GM18505 (cell line): Measurements from ENCODE around the gene ENOX1.
"Not testable (repeated sequence)": the region's sequence is repeated elsewhere in the genome, so short reads cannot be mapped to it uniquely, and the experiment has no call there.

Source experiments
- ATAC-seq: cut with Tn5 transposase; IDR thresholded peaks from one replicate; pipeline ENCODE4 v1.9.1; 2021; ENCODE audit not compliant: unreplicated experiment
- POLR2A ChIP-seq: IDR thresholded peaks from 4 replicates; pipeline ENCODE4 v1.6.1; 2011; ENCODE audit warnings: borderline replicate concordance; ENCODE audit not compliant: insufficient read depth, insufficient read length; ENCODE audit errors: extremely low read depth

ENOX1 gene

DNA sequence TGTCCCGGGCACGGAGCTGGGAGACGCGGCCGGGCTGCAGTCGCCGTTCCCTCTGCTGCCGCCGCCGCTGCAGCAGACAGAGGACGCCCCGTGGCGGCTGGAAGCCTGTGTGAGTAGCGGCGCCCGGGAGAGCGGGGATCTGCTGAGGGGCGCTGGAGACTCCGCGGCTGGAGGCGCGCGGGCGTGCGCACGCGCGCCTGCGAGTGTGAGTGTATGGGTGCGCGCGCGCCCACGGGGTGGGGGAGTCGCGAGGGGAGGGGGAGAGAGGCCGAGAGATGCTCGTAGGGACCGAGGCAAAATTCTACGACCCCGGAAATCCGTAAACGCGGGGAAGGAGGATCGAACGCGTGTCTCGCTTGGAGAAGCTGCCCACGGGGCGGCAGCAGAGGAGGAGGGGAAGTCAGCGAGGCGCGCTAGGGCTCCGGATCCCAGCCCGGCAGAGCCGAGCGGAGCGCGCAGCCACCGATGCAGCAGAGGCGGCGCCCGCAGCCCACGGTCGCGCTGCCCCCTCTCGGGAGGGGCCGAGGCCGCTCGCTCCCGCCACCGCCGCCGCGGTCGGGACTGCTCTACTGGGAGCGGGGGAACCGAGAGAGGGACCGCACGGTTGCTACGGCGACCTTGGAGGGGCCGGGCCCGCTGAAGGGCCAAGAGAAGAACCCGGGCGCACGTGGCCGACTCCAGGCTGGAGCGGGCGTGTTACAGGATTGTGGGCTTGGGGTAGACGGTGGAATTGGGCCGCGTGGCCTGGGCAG is at the start of gene ENOX1:
ENOX1 (minus strand) TSS at position 207 of the 752 bp plus-strand sequence.
- ATAC-seq = no peak
- TF ChIP-seq POLR2A = no peak

DNA sequence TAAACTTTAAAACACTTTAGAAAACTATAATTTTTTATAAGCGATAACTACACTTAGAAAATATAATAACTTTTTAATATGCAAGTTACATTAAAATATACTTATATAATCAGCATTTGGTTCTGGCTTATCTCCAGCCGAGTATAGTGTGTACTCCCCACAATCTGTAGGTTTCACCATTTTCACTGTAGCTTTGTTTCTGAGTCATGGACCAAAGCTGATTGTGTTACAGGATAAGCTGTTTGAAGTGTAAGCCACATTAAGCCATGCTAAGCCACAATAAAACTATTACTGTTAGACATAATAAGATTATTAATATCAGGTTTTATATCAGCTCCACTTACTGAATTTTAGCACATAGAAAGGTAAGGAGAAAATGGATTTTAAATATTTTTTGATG is 48.9 kb upstream of the ENOX1 start:
- TF ChIP-seq POLR2A = no peak
- ATAC-seq = no peak

DNA sequence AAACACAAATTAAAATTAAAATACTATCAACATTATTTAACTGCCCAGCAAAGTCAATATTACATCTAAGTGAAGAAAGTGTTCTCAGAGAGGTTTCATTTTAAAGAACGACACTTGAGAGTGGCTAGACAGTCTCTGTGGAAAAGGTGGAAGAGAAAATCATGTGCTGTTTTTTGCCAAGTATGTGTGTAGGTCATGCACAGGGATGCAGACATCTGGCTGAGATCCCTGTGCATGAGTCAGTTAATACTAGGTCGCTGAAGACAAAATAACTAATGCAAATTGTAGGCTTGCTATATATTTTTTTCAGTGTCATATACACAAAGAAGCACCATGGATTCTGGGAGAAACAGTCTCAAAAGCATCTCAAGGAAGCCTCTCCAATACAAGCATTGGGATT is 44.3 kb upstream of the ENOX1 start:
- TF ChIP-seq POLR2A = no peak
- ATAC-seq = no peak

DNA sequence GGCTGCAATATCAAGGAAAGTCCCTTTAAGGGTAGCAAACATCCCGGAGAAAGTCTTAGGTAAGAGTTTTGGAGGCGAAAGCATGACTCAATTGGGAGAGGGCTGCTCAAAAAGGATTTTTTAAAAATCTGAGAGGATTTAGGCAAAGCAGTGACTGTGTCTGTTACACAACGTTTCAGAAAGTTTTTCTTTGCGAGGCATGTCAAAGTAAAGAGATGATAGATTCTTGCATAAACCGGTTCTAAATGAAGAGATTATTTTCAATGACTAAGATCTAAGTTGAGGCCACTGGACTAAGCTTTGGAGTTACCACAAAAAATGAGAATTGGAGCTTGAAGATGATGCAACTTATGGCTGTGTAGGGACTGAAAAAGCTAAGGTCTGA is 43.7 kb upstream of the ENOX1 start:
- no peak for ATAC-seq
- TF ChIP-seq POLR2A = no peak

DNA sequence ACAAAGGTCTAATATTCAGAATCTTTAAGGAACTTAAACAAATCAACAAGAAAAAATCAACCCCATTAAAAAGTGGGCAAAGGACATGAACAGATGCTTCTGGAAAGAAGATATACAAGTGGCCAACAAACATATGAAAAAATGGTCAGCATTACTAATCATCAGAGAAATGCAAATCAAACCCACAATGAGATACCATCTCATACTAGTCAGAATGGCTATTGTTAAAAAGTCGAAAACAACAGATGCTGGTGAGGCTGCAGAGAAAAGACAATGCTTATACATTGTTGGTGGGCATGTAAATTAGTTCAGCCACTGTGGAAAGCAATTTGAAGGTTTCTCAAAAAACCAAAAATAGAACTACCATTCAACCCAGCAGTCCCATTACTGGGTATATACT is 37.9 kb upstream of the ENOX1 start:
- ATAC-seq = not testable (repeated sequence)

DNA sequence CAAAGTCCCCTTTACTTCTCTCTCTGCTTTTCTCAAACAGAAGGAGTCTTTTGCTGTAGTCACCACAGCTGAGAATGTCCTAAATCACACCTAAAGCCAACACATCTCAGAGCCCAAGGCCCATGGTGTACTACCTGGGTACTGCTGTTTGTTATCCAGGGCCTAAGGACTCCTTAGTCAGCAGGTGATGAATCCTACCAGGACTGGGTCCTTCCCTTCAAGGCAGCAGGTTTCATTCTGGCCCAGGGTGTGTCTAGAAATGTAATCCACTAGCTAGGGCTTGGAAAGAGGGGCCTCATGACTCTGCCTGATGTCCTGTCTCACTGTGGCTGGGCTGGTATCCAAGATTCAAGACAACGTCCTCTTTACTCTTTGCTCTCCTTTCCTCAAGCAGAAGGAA is 36.2 kb upstream of the ENOX1 start:
- ATAC-seq = no peak
- TF ChIP-seq POLR2A = no peak

DNA sequence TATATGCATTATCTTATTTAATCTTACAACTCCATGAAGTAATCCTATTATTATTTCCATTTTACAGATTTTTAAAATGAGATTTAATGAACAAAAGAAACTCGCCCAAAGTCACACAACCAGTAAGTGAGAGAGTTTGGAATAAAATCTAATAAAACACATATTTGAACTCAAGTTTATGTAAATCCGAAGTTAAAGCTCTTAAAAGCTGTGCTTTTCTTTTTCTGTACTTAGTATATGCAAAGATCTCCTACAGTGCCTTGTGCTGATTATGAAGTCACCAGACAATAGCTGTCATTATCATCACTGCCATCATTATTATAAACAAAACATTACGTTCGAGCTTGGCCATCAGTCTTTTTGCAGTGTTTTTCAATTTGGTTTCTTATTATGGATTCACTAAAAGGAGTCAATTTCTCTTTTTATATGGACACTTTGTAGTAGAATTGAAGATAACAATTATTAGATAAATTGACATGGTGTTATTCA is 29.7 kb upstream of the ENOX1 start:
- ATAC-seq = no peak
- no peak for TF ChIP-seq POLR2A

DNA sequence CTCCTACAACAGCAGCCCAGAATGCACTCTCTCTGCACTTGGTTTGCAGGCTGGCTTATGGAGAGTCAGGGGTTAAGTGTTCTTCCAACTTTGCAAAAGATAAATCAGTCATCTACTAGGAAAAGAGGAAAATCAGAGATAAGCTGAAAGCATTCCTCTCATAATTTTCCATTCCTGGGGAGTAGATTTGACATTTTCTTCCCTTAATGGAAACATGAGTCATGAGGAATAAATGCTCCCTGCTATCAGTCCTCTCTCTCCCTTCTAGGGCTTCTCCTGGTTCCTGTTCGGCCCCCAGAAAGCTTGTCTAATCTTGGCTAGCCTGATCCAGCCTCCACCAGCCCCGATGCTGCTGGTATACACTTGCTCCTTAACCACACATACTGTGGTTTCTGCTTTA is 28.4 kb upstream of the ENOX1 start:
- TF ChIP-seq POLR2A = no peak
- no peak for ATAC-seq

DNA sequence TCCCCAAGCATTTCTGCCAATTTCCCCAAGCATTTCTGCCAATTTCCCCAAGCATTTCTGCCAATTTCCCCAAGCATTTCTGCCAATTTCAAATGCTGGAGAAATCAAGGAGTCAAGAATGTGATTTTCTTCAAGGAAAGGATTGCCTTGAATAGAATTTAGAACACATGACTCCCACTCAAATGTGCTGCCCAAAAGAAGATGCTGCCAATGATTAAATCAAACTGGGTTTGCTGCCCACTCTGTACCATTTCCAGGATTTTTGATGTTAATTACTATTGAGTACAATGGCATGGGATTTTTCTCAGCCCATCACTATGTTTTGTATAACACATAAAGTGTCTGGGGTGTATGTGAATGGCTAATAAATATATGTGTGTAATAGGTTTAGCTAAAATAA is 21.9 kb upstream of the ENOX1 start:
- ATAC-seq = no peak
- TF ChIP-seq POLR2A = no peak

DNA sequence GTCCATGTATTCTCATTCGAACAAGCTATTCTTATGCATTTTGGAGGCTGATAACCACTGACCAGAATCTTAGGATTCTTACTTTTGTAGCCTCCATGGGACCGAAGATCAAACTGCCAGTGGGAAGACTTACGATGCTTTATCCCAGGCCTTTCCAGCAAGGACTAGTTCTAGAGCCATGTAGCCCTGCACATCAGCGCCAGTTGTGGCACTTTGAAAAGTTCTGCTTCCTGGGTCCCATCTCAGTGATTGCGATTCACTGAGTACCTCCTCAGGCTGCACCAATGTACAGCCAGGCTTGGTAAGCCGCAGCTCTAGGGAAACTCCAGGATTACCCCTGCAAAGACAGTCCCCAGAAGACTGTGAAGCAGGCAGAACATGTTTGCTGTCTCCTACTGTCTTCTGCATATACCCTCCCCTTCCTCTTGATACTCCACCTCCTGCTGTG is 18.9 kb upstream of the ENOX1 start:
- no peak for ATAC-seq
- TF ChIP-seq POLR2A = no peak

DNA sequence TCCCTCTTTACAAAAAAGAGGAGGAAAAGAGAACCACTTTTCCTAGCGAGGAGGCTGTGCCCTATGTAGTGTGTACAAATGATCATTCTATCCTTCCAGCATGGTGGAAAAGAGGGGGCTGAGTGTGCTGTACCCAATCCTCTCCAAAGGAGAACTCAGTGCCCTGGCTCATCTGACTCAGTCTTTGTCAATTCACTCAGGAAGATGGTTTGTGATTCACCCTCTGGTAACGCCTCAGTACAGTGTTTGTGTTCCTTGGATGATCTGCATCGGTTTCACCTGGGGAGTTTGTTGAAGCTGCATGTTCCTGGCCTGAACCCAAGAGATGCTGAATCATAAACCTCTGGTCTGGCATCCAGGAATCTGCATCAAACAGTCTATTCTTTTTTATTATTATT is 18.3 kb upstream of the ENOX1 start:
- ATAC-seq = no peak
- no peak for TF ChIP-seq POLR2A

DNA sequence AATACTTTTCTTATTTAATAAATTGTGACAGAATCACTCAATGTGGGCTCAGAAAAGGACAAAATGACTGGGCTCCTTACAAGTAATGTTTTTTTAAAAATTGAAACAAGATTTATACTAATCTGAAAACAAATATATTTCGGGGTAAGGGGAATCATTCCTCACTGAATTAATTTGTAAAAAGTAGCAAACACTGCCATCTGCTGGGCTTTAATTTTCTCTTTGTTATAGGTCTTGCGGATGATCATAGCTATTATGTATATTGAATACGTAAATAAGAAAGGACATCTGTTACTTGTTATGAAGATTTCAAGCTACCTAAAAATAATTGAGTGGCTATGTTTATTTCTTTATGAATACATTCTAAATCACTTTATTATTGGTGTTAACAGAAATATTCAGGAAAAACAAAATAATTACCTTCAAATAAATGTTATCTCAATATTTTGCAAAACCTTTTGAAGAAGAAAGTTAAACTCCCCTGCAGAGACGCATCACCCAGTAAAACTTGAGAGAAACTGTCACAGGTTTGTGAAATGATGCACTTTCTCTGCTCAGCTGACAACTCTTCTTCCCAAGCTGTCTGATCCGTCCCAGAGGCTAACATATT is 17.8 kb upstream of the ENOX1 start:
- no peak for TF ChIP-seq POLR2A
- no peak for ATAC-seq

DNA sequence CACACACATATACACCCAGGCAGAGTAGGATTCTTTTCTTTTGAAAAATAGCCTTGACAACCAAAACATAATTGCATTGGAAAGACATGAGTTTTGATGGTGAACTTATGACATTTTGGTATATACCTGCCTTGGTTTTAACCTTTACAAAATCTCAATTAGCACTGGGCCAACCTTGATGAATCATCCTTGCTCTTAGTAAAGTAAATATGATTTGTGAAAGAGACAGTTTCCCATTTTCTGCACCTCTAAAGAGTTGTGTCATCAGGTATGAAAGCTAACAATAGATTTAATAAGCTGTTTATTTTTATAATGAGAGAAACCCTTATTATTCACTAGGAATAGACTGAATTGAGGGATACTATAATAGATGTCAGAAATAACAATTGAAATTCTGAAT is 15.7 kb upstream of the ENOX1 start:
- no peak for TF ChIP-seq POLR2A
- ATAC-seq = no peak

DNA sequence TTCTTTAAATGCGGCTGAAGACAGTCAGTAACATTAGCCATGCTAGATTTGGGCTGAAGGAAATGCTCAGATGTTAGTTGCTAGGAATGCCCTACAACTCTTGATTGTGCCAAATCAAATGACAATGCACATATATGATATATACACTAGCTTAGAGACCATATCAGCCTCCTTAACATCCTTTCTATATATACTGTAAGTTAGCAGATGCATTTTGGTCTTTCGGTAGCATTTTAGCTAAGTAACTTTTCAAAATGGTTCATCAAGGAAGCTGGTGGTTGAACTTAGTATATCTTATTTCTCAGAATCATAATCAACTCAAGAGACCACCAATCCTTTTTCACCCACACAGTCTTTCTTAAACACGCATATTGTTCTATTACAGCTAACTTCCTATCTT is 14.1 kb upstream of the ENOX1 start:
- TF ChIP-seq POLR2A = no peak
- no peak for ATAC-seq
